Heart left ventricle (tissue), 16 donors: ENCODE data around the gene CATSPERD. TPM values are rescaled to one million over a fixed set of nuclear protein-coding genes. Genes with fewer than 3 reads are reported as not detected.
A peak's percentile ranks its signal among the peaks of the same experiment; 100 is the strongest.

Experiments used
- ATAC-seq, 4 donors: fragments of 200-7000 bp; cut with Tn5 transposase; one replicate each; pipeline ENCODE4 v1.9.1; 2020 to 2022; ENCODE audit warnings: moderate library complexity in 4 of 4, mild to moderate bottlenecking in 3 of 4, moderate number of reproducible peaks in 1 of 4
- DNase-seq, 5 donors: peaks; one replicate each; pipeline ENCODE4 v3.0.0-alpha.2; 2020
- H3K27ac ChIP-seq, 12 donors: fragments of 200-600 bp; sonication (generic) in 4 of 12; one replicate each; pipeline versions ENCODE4 v1.5.0 to v1.8.0; 2016 to 2022; ENCODE audit warnings: mild to moderate bottlenecking in 2 of 12
- H3K27me3 ChIP-seq, 9 donors: fragments of 200-600 bp; sonication (generic) in 2 of 9; one replicate each; pipeline versions ENCODE4 v1.5.1 to v1.8.0; 2016 to 2022; ENCODE audit warnings: mild to moderate bottlenecking in 3 of 9
- H3K36me3 ChIP-seq, 9 donors: fragments of 200-600 bp; sonication (generic) in 2 of 9; one replicate each; pipeline versions ENCODE4 v1.5.0 to v1.8.0; 2018 to 2022; ENCODE audit warnings: mild to moderate bottlenecking in 2 of 9
- H3K4me1 ChIP-seq, 12 donors: fragments of 200-600 bp; sonication (generic) in 4 of 12; one replicate each; pipeline versions ENCODE4 v1.5.0 to v1.8.0; 2016 to 2022; ENCODE audit warnings: mild to moderate bottlenecking in 3 of 12
- H3K4me3 ChIP-seq, 12 donors: fragments of 200-600 bp; sonication (generic) in 4 of 12; one replicate each; pipeline versions ENCODE4 v1.5.0 to v1.8.0; 2017 to 2022; ENCODE audit warnings: mild to moderate bottlenecking in 9 of 12, moderate library complexity in 4 of 12
- H3K9me3 ChIP-seq, 12 donors: fragments of 200-600 bp; sonication (generic) in 4 of 12; one replicate each; pipeline versions ENCODE4 v1.5.0 to v1.8.0; 2016 to 2022; ENCODE audit warnings: mild to moderate bottlenecking in 1 of 12
- POLR2A ChIP-seq, 2 donors: fragments of 450-650 bp; IDR thresholded peaks; one replicate each; pipeline ENCODE4 v1.6.1; 2017; ENCODE audit warnings: antibody characterized with exemption in 2 of 2, mild to moderate bottlenecking in 2 of 2, moderate library complexity in 2 of 2
- WGBS, 4 donors: extraction: QIAGEN DNeasy Blood & Tissue Kit in 2 of 4; methylation state at CpG; one replicate each; pipeline versions ENCODE4 v1.1.5 to v1.1.7; 2013 to 2018; 5-methylcytosine and 5-hydroxymethylcytosine counted together
- intact Hi-C, 10 donors: fragments of 100-400 bp; cut with DNase I; formaldehyde crosslinking; loops; one replicate each; pipeline versions ENCODE4 v1.11.1 to v1.14.2; 2022
- polyA plus RNA-seq, 2 donors: library from polyadenylated mRNA; stranded (reverse); fragments of 200-250 nt; gene quantifications; one replicate each; pipeline ENCODE4 v1.2.3, GENCODE V29; 2013
- total RNA-seq, 9 donors: library from RNA; depleted of rRNA in 2 of 9; stranded (reverse); fragments of >200 nt in 2 of 9; fragmentation: NEBNext Ultra II Directional in 3 of 9; extraction: Animal tissue kit (Norgen Biotek cat#: 25700) in 3 of 9; gene quantifications; one replicate each; pipeline versions ENCODE4 v1.1.0 to v1.2.4, GENCODE V29; 2016 to 2023
- TF ChIP-seq, protein P1 (sequence below), 12 donors: fragments of 200-600 bp; sonication (generic) in 4 of 12; IDR thresholded peaks; one replicate each; pipeline versions ENCODE4 v1.5.0 to v1.8.0; 2018 to 2022; ENCODE audit warnings: antibody characterized with exemption in 12 of 12, mild to moderate bottlenecking in 5 of 12
- donor health status: ischemic (EF 13 %, LVEDD 7.1; RV severe dilation, severe dysfunction).
- donor health status: healthy with polysubstance abuse.
- donor health status: DM: no; HTN: yes; CAD: no.
- donor health status: DM: no; HTN: no; CAD: no.
- donor health status: ischemic (EF 25% LVEDD 6.9; RV normal size, moderate dysfunction).
- donor health status: ischemic (EF 25% LVEDD 5.7; RV mildly dilated, moderate dysfunction).
- donor health status: healthy.
- donor health status: DM: yes; HTN: yes; CAD: no.
- donor health status: ischemic (EF 35%, LVEDD 5.7; RV mildly dilated, moderate dysfunction).
- donor health status: nonischemic (EF 11% LVEDD 7.7; RV severe dilation, severe dysfunction).
- donor health status: DM: yes; HTN: yes; CAD: no.
- donor health status: PGD.
- donor health status: ischemic (EF 29% LVEDD 5.4; RV normal size, mild dysfunction).
- donor health status: nonischemic (EF 23%, LVEDD 6.1; RV moderate dilation, normal function).

CATSPERD gene
- total and polyA plus RNA-seq, 11 donors: not detected

DNA sequence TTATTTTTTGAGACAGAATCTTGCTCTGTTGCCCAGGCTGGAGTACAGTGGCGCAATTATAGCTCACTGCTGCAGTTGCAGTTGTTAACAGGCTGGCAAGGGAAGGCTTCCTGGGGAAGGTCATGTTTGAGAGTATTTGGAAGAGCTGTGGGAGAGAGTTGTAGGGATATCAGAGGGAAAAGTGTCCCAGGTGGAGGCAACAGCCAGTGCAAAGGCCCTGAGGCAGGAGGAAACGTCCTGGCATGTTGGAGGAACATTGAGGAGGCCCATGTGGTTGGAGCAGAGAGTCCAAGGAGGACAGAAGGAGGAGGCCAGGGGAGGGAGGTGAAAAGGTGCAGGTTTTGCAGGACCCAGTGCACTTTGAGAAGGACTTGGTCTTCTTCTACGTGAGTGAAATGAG, 72.8 kb downstream of the CATSPERD start:
- WGBS, 4 donors: 82 to 100% (median 89%) methylated on average over 3 of the region's 3 CpGs
- H3K9me3 ChIP-seq: no peaks in the 10 kb centered on the region
- TF ChIP-seq POLR2A (IDR thresholded peaks at IDR 0.05): no peak
- no peak overlapping the region for H3K4me3 ChIP-seq
- H3K27me3 ChIP-seq: no peaks in the 10 kb centered on the region
- ATAC-seq (no peak), DNase-seq (no peak)
- intact Hi-C loops: loop anchor here in 3 of 10 donors (5.0 to 10.0 kb wide), 3 partner anchors 71 to 171 kb away; partner anchors contain the start of genes CATSPERD (in 1 of the 3), HSD11B1L (in 1 of the 3), LONP1 (in 1 of the 3) and MICOS13 (in 1 of the 3)
- peaks cover 2 to 19% (median 18%) of the 10 kb centered on the region in 9 donors for H3K36me3 ChIP-seq
- H3K27ac ChIP-seq: no peak overlapping the region
- H3K4me1 ChIP-seq: peaks cover 0 to 11% (median 6%) of the 10 kb centered on the region in 12 donors

DNA sequence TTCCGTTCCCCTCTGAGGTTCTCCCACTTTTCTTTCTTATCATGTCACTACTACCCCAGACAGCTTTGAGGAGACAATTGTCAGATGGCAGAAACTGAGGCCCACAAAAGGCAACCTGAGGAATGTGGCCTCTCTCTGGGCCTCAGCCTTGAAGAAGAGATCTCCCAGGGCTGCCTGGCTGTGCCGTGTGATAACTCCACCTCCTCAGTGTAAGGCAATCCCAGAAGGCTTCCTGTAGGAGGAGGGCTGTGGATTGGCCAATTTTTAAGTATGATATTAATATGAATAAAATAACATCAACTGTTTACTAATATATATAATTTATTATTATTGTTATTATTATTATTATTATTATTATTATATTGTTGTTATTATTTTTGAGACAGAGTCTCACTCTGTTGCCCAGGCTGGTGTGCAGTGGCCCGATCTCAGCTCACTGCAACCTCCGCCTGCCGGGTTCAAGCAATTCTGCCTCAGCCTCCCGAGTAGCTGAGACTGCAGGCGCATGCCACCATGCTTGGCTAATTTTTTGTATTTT, 75.0 kb downstream of the CATSPERD start:
- H3K4me3 ChIP-seq: no peak overlapping the region
- intact Hi-C loops: loop anchor here in 1 of 10 donors (10.0 kb wide), 1 partner anchor 111 kb away; the partner anchor contains the start of genes HSD11B1L and MICOS13
- H3K36me3 ChIP-seq: no peaks in the 10 kb centered on the region
- no peak for DNase-seq
- H3K4me1 ChIP-seq: peaks cover 0 to 18% (median 4%) of the 10 kb centered on the region in 12 donors
- no peaks in the 10 kb centered on the region for H3K9me3 ChIP-seq
- H3K27ac ChIP-seq: no peak overlapping the region
- H3K27me3 ChIP-seq: peaks cover 0 to 15% (median 3%) of the 10 kb centered on the region in 9 donors
- TF ChIP-seq, protein P1, sequence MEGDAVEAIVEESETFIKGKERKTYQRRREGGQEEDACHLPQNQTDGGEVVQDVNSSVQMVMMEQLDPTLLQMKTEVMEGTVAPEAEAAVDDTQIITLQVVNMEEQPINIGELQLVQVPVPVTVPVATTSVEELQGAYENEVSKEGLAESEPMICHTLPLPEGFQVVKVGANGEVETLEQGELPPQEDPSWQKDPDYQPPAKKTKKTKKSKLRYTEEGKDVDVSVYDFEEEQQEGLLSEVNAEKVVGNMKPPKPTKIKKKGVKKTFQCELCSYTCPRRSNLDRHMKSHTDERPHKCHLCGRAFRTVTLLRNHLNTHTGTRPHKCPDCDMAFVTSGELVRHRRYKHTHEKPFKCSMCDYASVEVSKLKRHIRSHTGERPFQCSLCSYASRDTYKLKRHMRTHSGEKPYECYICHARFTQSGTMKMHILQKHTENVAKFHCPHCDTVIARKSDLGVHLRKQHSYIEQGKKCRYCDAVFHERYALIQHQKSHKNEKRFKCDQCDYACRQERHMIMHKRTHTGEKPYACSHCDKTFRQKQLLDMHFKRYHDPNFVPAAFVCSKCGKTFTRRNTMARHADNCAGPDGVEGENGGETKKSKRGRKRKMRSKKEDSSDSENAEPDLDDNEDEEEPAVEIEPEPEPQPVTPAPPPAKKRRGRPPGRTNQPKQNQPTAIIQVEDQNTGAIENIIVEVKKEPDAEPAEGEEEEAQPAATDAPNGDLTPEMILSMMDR (IDR thresholded peaks at IDR 0.05): no peak
- TF ChIP-seq POLR2A (IDR thresholded peaks at IDR 0.05): no peak
- ATAC-seq: no peak
- WGBS, 4 donors: 85 to 94% (median 90%) methylated on average over 7 of the region's 7 CpGs

DNA sequence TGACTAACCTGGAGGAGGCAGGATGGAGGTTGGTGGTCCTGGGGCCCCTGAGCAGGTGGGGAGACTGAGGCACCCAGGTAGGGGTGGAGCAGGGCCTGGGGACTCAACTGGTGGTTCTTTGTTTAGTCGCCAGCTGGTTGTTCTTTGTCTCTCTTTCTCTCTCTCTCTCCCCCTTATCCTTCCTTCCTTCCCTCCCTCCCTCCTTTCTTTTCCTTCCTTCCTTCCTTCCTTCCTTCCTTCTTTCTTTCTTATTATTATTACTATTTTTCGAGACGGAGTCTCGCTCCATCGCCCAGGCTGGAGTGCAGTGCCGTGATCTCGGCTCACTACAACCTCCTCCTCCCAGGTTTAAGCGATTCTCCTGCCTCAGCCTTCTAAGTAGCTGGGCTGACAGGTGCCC, 77.8 kb downstream of the CATSPERD start:
- H3K36me3 ChIP-seq: no peaks in the 10 kb centered on the region
- no peaks in the 10 kb centered on the region for H3K9me3 ChIP-seq
- DNase-seq: no peak
- TF ChIP-seq POLR2A (IDR thresholded peaks at IDR 0.05): no peak
- TF ChIP-seq, protein P1 (IDR thresholded peaks at IDR 0.05): no peak
- no peak for ATAC-seq
- H3K4me3 ChIP-seq: no peak overlapping the region
- peak overlapping the region in 1 of 12 donors; percentile 76 for H3K27ac ChIP-seq
- peaks cover 0 to 34% (median 16%) of the 10 kb centered on the region in 9 donors for H3K27me3 ChIP-seq
- intact Hi-C loops: loop anchor here in 1 of 10 donors (10.0 kb wide), 1 partner anchor 113 kb away; the partner anchor contains the start of genes HSD11B1L and MICOS13
- WGBS, 4 donors: 68 to 91% (median 79%) methylated on average over 8 of the region's 8 CpGs
- peaks cover 0 to 26% (median 1%) of the 10 kb centered on the region in 12 donors for H3K4me1 ChIP-seq

DNA sequence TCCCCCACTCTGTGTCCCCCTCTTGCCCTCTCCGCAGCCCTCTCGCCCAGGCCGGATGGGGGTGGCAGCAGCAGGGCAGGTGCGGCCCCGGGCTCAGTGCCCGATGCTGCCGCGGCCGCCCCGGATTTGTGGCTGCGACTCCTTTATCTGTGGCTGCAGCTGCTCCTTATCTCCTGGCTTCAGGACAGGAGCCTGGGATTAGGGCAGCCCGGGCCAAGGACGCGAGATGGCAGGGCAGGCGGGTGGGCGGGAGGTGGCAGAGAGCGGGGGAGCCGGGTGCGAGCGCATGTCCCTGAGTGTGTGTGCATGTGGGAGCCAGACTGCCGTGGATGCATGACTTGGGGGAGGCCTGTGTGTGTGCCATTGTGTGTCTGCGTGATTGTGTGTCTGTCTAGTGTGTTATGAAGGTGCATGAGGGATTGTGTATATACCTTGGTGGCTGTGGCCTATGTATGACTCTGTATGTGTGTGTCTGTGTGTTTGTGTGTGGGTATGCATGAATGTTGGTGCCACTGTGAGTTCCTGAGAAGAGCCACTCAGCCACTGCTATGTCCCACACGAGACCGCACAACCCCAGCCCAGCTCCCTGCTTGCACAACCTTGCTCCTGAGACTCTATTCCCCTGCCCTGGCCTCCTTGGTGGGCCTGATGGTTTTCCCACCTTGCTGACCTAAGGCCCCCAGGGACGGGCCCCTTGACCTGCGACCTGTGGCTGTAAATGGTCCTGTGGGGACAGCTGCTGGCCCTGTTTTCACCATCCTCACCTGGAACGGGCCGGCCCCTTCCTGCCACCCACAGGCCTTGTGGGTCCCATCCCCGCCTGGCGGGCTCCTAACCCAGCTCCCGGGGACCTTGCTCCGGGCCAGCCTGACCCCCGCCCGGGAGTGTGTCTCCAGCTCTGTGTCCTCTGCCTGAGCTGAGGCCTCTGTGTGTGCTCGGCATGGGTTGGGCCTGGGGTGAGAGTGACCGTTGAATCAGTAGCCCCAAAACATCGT, 79.1 kb downstream of the CATSPERD start:
- H3K27me3 ChIP-seq: peaks cover 6 to 47% (median 27%) of the 10 kb centered on the region in 9 donors
- peaks cover 0 to 37% (median 10%) of the 10 kb centered on the region in 12 donors for H3K4me1 ChIP-seq
- WGBS, 4 donors: 37 to 44% (median 43%) methylated on average over 28 to 37 of the region's 37 CpGs
- H3K27ac ChIP-seq: peak overlapping the region in 7 of 12 donors; percentile 22 to 76 (median 40)
- no peak for TF ChIP-seq POLR2A (IDR thresholded peaks at IDR 0.05)
- TF ChIP-seq, protein P1 (IDR thresholded peaks at IDR 0.05): no peak
- peak in 4 of 5 donors; percentile 61 to 76 (median 75) for DNase-seq
- H3K9me3 ChIP-seq: no peaks in the 10 kb centered on the region
- intact Hi-C loops: loop anchor here (5.0 to 10.0 kb wide), 7 partner anchors 93 to 225 kb away; partner anchors contain the start of genes RANBP3 (in 2 of the 10), HSD11B1L (in 1 of the 10) and MICOS13 (in 1 of the 10)
- H3K4me3 ChIP-seq: no peak overlapping the region
- peak; percentile 23 to 77 (median 60) for ATAC-seq
- no peaks in the 10 kb centered on the region for H3K36me3 ChIP-seq
